HG03571 (cell line): Measurements from ENCODE around the gene MYL12B.

Experiments used
- ATAC-seq: cut with Tn5 transposase; IDR thresholded peaks from one replicate; pipeline ENCODE4 v1.9.1; 2021; ENCODE audit not compliant: unreplicated experiment

MYL12B gene

GRCh38 chr18:3260995-3261372 lies 949 bp upstream of the MYL12B start:
- no peak for ATAC-seq

DNA sequence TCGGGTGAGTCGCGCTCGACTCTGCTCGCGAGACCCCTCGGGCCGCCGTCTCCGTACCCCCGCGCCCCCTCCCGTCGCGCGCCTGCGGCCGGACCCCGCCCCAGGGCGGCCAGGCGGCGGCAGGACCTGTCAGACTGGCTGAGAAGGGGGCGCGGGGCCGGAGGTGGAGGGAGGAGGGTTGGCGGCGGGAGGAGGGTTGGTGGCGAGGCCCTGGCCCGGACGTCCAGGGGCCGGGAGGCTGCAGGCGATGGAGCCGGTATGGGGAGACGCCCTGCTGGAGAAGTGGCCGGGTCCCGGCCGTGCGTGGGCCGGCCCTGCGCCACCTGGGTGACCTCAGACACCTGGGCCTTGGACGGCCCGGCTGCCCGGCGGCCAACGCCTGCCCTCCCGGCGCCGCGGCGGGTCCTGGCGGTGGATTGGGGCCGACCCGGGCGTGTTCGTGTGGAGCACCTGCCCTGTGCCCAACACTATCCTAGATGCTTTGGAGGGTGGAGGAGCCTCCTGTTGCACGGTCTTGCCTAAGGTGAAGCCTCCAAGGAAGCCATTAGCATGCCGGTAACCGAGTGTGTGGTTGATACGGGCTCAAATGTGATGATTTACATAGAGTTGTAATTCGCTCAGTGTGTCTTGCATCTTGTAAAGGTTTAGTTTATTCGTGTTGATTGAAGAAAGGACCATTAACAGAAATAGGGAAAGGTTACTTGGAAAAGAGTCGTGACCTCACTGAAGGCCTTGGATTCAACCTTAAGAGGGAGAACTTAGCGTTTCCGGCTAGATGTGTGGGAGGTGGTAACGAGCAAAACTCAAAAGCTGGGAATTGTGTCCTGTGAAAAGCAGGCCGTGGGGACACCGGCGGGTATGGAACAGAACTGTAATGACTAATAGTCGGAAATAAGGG lies 550 bp downstream of the MYL12B start:
- peak; percentile 15 for ATAC-seq

GRCh38 chr18:3263132-3263700 lies 1.3 kb downstream of the MYL12B start:
- ATAC-seq: no peak

- ATAC-seq: no peak
These were observed 2.4 kb downstream of the MYL12B start for GRCh38 chr18:3264362-3264761.

- ATAC-seq: no peak
These were observed 3.7 kb downstream of the MYL12B start for GRCh38 chr18:3265564-3266033.

- no peak for ATAC-seq
These were observed 4.2 kb downstream of the MYL12B start for GRCh38 chr18:3266062-3266608.

- no peak for ATAC-seq
These were observed 6.4 kb downstream of the MYL12B start for GRCh38 chr18:3268306-3268705.

DNA sequence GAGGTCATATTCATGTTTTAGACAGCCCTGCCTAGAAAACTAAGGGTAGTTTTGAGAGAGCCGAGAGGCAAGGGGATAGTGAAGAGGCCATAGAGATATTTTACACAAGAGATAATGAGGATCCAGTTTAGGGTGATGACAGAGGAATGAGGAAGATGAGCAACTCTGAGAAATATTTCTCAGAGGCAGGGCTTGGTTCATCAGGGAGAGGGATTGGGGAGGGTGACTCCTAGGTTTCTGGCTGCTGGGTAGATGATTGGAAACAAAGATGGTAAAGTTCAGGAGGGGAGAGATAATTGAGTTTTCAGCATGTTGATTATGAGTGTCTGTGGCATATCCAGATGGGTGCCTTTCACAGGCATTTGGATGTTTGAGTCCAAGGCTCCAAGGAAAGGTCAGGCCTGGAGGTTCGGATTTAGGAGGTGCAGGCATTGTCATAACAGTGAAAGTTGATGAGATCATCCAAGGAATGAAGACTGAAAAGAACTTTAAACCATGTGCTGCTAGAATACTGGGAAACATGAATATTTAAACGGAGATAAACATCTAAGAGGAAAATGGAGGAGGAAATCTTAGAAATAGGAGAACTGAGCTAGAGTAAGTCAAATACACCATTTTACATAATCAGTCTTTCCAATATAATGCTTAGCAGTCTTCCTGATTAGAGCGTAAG lies 7.4 kb downstream of the MYL12B start:
- no peak for ATAC-seq

DNA sequence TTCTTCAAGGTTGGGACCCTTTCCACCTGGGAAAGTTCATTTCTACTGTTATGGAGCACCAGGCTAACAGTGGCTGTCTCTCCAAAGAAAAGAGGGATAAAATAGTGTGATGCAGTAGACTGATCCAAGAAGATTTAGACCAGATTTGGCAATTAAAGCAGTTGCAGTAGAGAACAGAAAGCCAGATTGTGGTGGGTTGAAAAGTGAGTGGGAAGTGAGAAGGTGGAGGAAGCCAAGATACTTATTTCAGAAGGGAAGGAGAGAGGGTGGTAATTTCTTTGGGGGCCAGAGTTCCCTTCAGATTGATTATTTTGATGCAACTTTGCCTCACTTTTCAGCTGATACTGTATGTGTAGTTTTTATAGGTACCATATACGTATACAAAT lies 8.0 kb downstream of the MYL12B start:
- ATAC-seq: no peak

DNA sequence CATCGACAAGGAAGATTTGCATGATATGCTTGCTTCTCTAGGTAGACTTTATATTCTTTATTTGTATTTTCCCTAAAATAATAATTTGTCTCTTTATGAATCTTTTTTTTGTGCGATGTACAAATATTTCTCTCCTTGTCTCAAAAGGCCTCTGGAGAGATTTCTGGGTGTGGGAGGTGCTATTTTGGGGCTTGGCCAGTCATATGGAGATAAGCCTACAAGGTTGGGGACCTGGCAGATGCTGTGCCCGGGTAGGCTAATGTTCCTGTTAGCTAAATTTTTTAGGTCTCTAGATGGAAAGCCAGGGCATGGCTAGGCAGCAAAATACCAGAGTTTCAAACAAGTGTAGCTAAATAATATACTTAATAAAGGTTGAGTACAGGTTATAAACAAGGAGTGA lies 11.1 kb downstream of the MYL12B start:
- ATAC-seq: no peak

DNA sequence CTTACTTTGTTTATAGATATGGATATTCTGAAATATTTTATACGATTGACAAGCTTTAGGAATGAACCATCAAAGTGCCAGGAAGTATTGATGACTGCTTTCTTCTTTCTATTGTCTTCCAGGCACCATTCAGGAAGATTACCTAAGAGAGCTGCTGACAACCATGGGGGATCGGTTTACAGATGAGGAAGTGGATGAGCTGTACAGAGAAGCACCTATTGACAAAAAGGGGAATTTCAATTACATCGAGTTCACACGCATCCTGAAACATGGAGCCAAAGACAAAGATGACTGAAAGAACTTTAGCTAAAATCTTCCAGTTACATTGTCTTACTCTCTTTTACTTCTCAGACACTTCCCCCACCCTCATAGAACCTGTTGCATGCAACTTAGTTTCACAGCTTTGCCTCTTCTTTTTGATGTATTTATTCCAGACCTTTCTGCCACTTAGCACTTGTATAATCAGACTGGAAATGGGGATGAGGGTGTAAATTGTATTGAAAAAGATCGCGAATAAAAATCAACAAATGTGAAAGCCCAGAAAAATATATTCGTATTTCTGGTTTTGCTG lies 15.8 kb downstream of the MYL12B start:
- peak; percentile 44 for ATAC-seq

DNA sequence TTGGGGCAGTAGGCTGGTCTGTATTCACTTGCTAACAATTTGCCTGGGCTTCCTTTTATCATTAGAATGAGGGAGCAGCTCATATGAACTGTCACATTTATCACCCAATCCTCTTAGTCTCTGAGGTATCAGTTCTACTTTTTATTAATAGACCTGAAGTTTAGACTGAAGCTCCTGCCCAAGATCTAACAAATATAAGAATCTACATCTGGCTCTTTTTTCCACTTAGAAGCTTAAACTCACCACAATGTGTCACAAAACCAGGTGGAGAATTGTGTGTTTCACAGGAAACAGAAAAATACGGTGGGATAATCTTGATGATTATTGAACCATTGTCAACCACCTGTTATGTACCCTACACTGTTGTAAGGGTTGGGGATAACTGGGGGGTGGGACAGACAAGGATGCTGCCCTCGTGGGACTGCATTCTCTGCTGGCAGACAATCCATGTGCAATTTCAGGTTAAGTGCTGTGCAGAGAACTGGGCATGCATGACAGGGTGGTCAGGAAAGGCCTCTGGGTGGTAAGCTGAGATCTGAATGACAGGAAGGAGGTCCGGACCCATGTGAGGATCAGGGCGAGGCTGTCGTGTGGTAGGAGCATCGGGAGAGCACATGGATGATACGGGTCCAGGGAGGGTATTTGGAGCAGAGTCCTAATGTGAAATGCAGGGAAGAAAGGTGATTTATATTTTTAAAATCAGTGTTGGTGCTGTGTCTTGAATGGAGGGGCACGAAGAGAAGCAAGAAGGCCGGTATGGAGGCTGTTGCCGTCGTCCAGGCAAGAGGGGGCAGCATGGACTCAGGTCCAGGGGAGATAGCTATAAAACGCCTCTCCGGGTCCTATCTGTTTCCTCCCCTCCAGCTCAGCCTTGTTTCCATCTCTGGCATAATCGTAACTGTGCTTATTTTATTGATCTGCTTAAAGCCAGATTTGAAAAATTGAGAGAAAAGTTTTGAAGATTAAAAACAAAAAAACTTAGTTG lies 17.6 kb downstream of the MYL12B start:
- peak; percentile 73 for ATAC-seq

GRCh38 chr18:3281456-3282400 lies 19.8 kb downstream of the MYL12B start:
- no peak for ATAC-seq

DNA sequence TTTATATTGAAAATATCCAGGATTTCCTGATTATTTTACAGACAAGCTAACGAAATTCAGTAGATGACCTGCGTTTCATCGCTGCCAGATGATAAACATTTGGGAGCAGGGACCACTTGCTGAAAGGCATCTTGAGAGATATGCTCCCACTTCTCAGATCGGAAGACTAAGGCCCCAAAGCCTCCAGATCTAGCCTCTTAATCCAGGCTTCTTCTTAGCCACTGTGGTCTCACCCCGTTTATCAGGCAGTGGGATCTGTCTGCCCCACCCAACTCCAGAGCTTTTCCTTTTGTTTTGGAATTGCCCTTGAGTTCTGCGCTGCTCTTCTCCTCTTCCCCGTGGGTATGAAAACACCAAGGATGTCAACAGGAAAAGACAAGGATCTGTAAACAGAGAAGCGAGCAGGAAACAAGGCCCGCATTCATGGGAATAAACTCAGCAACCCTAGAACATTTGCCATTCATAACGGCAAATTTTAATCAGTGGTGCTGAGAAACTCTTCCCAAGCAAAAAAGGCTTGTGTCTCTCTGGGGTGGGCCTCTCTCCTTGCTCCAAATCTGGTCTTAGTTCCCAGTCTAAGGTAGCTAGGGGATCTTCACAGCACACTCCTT lies 21.4 kb downstream of the MYL12B start:
- ATAC-seq: no peak

GRCh38 chr18:3283908-3284307 lies 22.0 kb downstream of the MYL12B start:
- ATAC-seq: no peak

DNA sequence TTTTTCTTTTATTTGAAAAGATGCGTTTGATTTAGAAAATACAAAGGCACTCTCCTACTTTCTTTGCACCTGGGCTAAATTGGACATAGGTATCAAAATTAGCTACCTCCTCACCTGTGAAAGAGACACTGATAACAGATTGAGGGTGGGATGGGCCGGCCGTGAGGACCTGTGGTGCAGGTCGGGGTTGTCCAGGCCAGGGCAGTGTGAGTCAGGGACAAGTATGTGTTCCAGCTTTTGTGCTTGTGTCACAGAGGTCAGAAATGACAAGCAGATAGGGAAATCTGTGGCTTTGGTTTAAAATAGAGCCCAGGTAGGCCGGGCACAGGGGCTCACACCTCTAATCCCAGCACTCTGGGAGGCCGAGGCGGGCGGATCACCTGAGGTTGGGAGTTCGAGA lies 22.6 kb downstream of the MYL12B start:
- ATAC-seq: no peak

DNA sequence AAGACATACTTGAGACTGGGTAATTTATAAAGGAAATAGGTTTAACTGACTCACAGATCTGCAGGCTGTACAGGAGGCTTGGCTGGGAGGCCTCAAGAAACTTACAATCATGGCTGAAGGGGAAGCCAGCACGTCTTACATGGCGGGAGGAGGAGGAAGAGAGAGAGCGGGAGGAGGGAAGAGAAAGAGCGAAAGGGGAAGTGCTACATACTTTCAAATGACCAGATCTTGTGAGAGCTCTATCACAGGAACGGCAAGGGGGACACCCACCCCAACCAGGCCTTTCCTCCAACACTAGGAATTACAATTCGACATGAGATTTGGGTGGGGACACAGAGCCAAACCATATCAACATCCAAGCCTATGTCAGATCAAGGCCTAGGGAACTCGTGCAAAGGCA lies 24.2 kb downstream of the MYL12B start:
- ATAC-seq: no peak

DNA sequence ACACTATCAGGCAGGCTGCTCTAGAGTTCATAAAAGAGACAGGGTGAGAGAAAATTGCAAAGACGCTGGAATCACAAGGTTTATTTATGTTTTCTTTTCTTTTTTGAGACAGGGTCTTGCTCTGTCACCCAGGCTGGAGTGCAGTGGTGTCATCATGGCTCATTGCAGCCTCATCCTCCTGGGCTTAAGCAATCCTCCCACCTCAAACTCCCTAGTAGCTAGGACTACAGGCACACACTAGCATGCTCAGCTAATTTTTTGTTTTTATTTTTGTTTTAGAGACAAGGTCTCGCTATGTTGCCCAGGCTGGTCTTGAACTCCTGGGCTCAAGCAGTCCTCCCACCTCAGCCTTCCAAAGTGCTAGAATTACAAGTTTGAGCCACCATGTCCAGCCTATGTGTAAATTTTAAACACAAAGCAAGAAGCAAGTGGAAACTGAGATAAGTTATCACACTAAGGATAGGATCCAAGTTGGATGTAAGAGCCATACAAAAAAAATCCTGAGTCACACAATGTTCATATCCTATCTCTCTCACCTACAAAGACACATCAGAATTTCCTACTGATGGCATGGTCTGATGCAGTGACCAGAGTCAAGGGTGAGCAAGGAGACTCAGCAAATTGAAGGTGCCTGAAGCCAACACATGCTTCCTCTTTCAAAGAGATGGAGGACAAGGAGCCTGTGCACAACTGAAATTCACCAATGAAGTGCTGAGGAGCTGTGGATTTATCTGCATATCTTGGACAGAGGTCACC lies 31.4 kb downstream of the MYL12B start:
- no peak for ATAC-seq
